ENCODE results near the gene UBE2L6.

UBE2L6 gene

DNA sequence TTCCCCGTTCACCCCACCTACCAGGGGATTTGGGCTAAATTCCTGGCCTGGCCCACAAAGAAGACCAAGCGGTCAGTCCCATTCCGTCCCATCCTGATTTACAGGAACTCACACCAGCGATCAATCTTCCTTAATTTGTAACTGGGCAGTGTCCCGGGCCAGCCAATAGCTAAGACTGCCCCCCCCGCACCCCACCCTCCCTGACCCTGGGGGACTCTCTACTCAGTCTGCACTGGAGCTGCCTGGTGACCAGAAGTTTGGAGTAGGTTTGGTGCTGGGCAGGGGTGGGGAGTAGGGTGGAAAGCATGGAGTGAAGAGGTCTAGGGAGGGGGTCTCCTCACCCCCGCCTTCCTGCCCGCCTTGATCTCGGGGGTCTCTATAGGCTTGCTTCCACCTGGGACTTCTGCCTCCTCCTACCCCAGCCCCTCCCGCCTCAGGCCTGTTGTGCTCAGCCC, 30.0 kb upstream of the UBE2L6 start, which contains the start of gene SERPING1:
SERPING1 (plus strand) TSS at position 225 of the 455 bp plus-strand sequence. CDS start 586 bp downstream, outside the sequence.
- Histone ChIP-seq H3K36me3 (ENCODE audit: control insufficient read depth, insufficient read depth, low read length) (peaks cover 8% of the 10 kb centered on the region), H3K9me3 (ENCODE audit: control insufficient read depth, insufficient read depth, low read length) (no peaks in the 10 kb centered on the region), H3K9ac (ENCODE audit: low read depth, low read length) (peak within 1 kb of the TSS; percentile 61), H3K4me1 (ENCODE audit: control insufficient read depth, insufficient read depth, low read length) (peaks cover 15% of the 10 kb centered on the region), H3K4me3 (ENCODE audit: low read depth, low read length) (peak within 1 kb of the TSS; percentile 58), H3K27me3 (ENCODE audit: control insufficient read depth, insufficient read depth, low read length) (peaks cover 2% of the 10 kb centered on the region)

DNA sequence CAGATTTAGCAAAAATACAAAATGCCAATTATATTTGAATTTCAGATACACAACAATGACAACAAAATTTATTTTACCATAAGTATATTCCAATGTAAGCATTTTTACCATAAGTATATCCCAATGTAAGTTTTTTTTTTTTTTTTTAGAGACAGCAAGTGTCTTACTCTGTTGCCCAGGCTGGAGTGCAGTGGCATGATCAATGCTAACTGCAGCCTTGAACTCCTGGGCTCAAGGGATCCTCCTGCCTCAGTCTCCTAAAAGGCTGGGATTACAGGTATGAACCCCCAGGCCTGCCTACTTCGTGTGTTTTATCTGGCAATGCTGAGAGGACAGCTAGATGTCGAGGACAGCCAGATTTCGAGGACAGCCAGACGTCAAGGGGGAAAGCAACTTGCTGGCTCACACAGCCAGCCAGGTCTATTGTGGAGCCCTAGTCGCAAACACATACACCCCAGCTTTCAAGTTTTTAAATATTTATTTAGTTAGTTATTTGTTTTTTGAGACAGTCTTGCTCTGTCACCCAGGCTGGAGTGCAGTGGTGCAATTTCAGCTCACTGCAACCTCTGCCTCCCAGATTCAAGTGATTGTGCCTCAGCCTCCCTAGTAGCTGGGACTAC, 28.9 kb upstream of the UBE2L6 start:
- peaks cover 2% of the 10 kb centered on the region for H3K27me3 ChIP-seq (ENCODE audit: control insufficient read depth, insufficient read depth, low read length)
- H3K9ac ChIP-seq (ENCODE audit: low read depth, low read length): no peak overlapping the region
- H3K4me3 ChIP-seq (ENCODE audit: low read depth, low read length): no peak overlapping the region
- H3K4me1 ChIP-seq (ENCODE audit: control insufficient read depth, insufficient read depth, low read length): peaks cover 15% of the 10 kb centered on the region
- H3K36me3 ChIP-seq (ENCODE audit: control insufficient read depth, insufficient read depth, low read length): peaks cover 3% of the 10 kb centered on the region
- no peaks in the 10 kb centered on the region for H3K9me3 ChIP-seq (ENCODE audit: control insufficient read depth, insufficient read depth, low read length)

DNA sequence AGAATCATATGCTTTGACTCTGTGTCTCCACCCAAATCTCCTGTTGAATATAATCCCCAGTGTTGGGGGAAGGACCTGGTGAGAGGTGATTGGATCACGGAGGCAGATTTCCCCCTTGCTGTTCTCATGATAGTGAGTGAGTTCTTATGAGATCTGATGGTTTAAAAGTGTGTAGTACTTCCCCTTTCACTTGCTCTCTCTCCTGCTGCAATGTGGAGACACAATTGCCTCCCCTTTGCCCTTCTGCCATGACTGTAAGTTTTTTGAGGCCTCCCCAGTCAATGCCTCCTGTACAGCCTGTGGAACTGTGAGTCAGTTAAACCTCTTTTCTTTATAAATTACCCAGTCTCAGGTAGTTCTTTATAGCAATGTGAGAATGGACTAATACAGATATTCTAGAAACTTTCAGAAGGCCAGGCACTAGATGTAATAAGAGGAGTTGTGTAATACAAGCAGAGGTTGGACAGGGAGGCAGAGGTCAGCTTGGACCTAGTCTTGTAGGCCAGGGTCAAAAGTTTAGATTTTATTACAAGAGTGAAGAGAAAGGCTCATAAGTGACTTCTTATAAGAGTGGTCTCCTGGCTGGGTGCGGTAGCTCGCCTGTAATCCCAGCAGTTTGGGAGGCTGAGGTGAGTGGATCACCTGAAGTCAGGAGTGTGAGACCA, 20.7 kb upstream of the UBE2L6 start:
- peaks cover 2% of the 10 kb centered on the region for H3K27me3 ChIP-seq (ENCODE audit: control insufficient read depth, insufficient read depth, low read length)
- no peak overlapping the region for H3K4me3 ChIP-seq (ENCODE audit: low read depth, low read length)
- H3K9me3 ChIP-seq (ENCODE audit: control insufficient read depth, insufficient read depth, low read length): no peaks in the 10 kb centered on the region
- no peaks in the 10 kb centered on the region for H3K36me3 ChIP-seq (ENCODE audit: control insufficient read depth, insufficient read depth, low read length)
- H3K9ac ChIP-seq (ENCODE audit: low read depth, low read length): no peak overlapping the region
- H3K4me1 ChIP-seq (ENCODE audit: control insufficient read depth, insufficient read depth, low read length): peaks cover 3% of the 10 kb centered on the region

GRCh38 chr11:57586711-57587245, 19.3 kb upstream of the UBE2L6 start:
- no peak overlapping the region for H3K4me3 ChIP-seq (ENCODE audit: low read depth, low read length)
- no peaks in the 10 kb centered on the region for H3K9me3 ChIP-seq (ENCODE audit: control insufficient read depth, insufficient read depth, low read length)
- H3K27me3 ChIP-seq (ENCODE audit: control insufficient read depth, insufficient read depth, low read length): no peaks in the 10 kb centered on the region
- H3K4me1 ChIP-seq (ENCODE audit: control insufficient read depth, insufficient read depth, low read length): peaks cover 3% of the 10 kb centered on the region
- H3K9ac ChIP-seq (ENCODE audit: low read depth, low read length): no peak overlapping the region
- H3K36me3 ChIP-seq (ENCODE audit: control insufficient read depth, insufficient read depth, low read length): no peaks in the 10 kb centered on the region

DNA sequence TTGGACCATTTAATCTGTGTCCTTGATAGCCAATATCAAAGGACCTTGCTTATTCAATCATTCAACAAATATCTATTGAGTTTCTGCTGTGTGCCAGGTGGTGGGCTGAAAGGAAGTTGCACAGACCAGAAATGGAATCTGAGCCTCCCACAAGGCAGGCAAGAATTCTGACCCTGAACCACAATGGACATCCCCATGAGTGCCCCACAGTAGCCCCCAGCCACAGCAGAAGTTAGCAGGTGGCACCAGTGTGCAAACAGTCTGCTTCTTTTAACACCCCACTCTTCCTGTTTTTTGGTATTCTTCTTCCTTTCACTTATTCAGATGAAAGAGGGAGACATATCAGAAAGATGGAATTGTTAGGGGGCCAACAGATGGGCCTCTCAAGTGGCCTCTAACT, 17.8 kb upstream of the UBE2L6 start:
- Histone ChIP-seq H3K9me3 (ENCODE audit: control insufficient read depth, insufficient read depth, low read length) (no peaks in the 10 kb centered on the region), H3K27me3 (ENCODE audit: control insufficient read depth, insufficient read depth, low read length) (no peaks in the 10 kb centered on the region), H3K4me3 (ENCODE audit: low read depth, low read length) (no peak overlapping the region), H3K9ac (ENCODE audit: low read depth, low read length) (no peak overlapping the region), H3K4me1 (ENCODE audit: control insufficient read depth, insufficient read depth, low read length) (peaks cover 3% of the 10 kb centered on the region), H3K36me3 (ENCODE audit: control insufficient read depth, insufficient read depth, low read length) (no peaks in the 10 kb centered on the region)

DNA sequence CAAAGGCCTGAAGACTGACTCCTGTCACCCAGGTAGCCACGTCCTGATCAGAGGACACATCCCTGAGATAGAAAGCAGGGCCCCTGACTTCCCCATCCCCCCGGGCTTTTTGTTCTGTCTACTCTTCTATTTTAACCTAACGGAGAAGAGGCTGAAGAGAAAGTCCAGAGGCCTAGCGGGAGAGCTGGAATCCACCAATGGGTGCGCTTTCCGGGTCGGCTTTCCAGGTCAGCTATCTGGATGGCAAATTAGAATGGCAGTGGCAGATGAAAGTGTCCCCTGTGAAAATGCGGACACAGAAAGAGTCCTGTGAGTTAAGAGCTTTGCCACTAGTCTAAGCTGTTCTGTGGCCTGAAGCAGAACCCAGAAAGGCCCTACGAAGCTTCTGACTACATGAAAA, 16.9 kb upstream of the UBE2L6 start:
- no peaks in the 10 kb centered on the region for H3K9me3 ChIP-seq (ENCODE audit: control insufficient read depth, insufficient read depth, low read length)
- H3K9ac ChIP-seq (ENCODE audit: low read depth, low read length): no peak overlapping the region
- no peaks in the 10 kb centered on the region for H3K27me3 ChIP-seq (ENCODE audit: control insufficient read depth, insufficient read depth, low read length)
- no peaks in the 10 kb centered on the region for H3K36me3 ChIP-seq (ENCODE audit: control insufficient read depth, insufficient read depth, low read length)
- H3K4me1 ChIP-seq (ENCODE audit: control insufficient read depth, insufficient read depth, low read length): peaks cover 3% of the 10 kb centered on the region
- no peak overlapping the region for H3K4me3 ChIP-seq (ENCODE audit: low read depth, low read length)

DNA sequence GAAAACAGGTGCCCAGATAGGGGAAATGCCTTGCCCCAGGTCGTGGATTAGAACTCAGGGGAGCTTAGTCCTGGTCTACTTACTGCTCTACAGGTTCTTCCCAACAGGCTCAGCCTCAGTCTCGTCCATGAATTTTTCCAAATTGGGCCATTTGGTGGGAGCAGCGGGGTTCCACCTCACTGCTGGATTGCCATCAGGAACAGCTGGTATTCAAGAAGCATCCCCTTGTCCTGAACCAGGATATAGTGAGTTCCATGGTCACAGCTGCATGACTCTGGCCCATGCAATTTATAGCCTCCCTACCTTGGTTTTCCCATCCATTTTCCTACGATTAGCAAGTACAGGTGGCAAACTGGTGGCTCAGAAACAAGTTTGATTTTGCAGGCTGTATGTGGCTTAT, 6.6 kb upstream of the UBE2L6 start:
- Histone ChIP-seq H3K27me3 (ENCODE audit: control insufficient read depth, insufficient read depth, low read length) (no peaks in the 10 kb centered on the region), H3K9me3 (ENCODE audit: control insufficient read depth, insufficient read depth, low read length) (no peaks in the 10 kb centered on the region), H3K9ac (ENCODE audit: low read depth, low read length) (no peak overlapping the region), H3K36me3 (ENCODE audit: control insufficient read depth, insufficient read depth, low read length) (no peaks in the 10 kb centered on the region), H3K4me3 (ENCODE audit: low read depth, low read length) (no peak overlapping the region), H3K4me1 (ENCODE audit: control insufficient read depth, insufficient read depth, low read length) (peaks cover 13% of the 10 kb centered on the region)

DNA sequence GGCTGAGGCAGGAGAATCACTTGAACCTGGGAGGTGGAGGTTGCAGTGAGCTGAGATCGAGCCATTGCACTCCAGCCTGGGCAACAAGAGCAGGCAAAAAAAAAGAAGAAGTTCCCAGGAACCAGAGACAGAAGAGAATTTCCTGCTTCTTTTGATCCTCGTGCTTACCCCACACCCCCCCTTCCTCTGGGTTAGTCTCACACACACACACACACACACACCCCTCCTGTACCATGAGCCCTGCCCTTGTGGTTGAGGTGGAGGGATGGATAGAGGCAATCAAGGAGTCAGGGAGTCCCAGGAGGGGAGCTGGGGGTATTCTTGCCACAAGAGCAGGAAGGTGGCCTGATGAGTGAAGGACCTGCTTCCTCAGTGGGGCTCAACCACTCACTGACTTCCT, 4.1 kb upstream of the UBE2L6 start:
- Histone ChIP-seq H3K27me3 (ENCODE audit: control insufficient read depth, insufficient read depth, low read length) (no peaks in the 10 kb centered on the region), H3K4me3 (ENCODE audit: low read depth, low read length) (no peak overlapping the region), H3K9ac (ENCODE audit: low read depth, low read length) (no peak overlapping the region), H3K36me3 (ENCODE audit: control insufficient read depth, insufficient read depth, low read length) (no peaks in the 10 kb centered on the region), H3K4me1 (ENCODE audit: control insufficient read depth, insufficient read depth, low read length) (peaks cover 14% of the 10 kb centered on the region), H3K9me3 (ENCODE audit: control insufficient read depth, insufficient read depth, low read length) (no peaks in the 10 kb centered on the region)

- no peaks in the 10 kb centered on the region for H3K36me3 ChIP-seq (ENCODE audit: control insufficient read depth, insufficient read depth, low read length)
- H3K27me3 ChIP-seq (ENCODE audit: control insufficient read depth, insufficient read depth, low read length): no peaks in the 10 kb centered on the region
- peak overlapping the region; percentile 85 for H3K4me3 ChIP-seq (ENCODE audit: low read depth, low read length)
- peak overlapping the region; percentile 91 for H3K9ac ChIP-seq (ENCODE audit: low read depth, low read length)
- H3K4me1 ChIP-seq (ENCODE audit: control insufficient read depth, insufficient read depth, low read length): peaks cover 13% of the 10 kb centered on the region
- H3K9me3 ChIP-seq (ENCODE audit: control insufficient read depth, insufficient read depth, low read length): no peaks in the 10 kb centered on the region
Observed at GRCh38 chr11:57568330-57568766, 876 bp upstream of the UBE2L6 start.

GRCh38 chr11:57566905-57567514, 462 bp downstream of the UBE2L6 start:
- peak overlapping the region; percentile 73 for H3K9ac ChIP-seq (ENCODE audit: low read depth, low read length)
- H3K4me3 ChIP-seq (ENCODE audit: low read depth, low read length): peak overlapping the region; percentile 85
- H3K36me3 ChIP-seq (ENCODE audit: control insufficient read depth, insufficient read depth, low read length): no peaks in the 10 kb centered on the region
- H3K4me1 ChIP-seq (ENCODE audit: control insufficient read depth, insufficient read depth, low read length): peaks cover 13% of the 10 kb centered on the region
- H3K9me3 ChIP-seq (ENCODE audit: control insufficient read depth, insufficient read depth, low read length): no peaks in the 10 kb centered on the region
- H3K27me3 ChIP-seq (ENCODE audit: control insufficient read depth, insufficient read depth, low read length): no peaks in the 10 kb centered on the region

- Histone ChIP-seq H3K4me1 (ENCODE audit: control insufficient read depth, insufficient read depth, low read length) (peaks cover 13% of the 10 kb centered on the region), H3K9ac (ENCODE audit: low read depth, low read length) (no peak overlapping the region), H3K9me3 (ENCODE audit: control insufficient read depth, insufficient read depth, low read length) (no peaks in the 10 kb centered on the region), H3K27me3 (ENCODE audit: control insufficient read depth, insufficient read depth, low read length) (no peaks in the 10 kb centered on the region), H3K4me3 (ENCODE audit: low read depth, low read length) (peak overlapping the region; percentile 85), H3K36me3 (ENCODE audit: control insufficient read depth, insufficient read depth, low read length) (no peaks in the 10 kb centered on the region)
Observed at GRCh38 chr11:57566005-57566904, 1.2 kb downstream of the UBE2L6 start.

Measured in iPS-15b (cell line).